OCI-LY3 (cell line): ENCODE results near the gene FBH1.

Source experiments
- H2AFZ ChIP-seq: fragments of 200-600, 300-600 bp; shearing (Covaris generic); 2 replicates; pipeline ENCODE4 v1.6.0; 2014; ENCODE audit warnings: antibody characterized with exemption, low read depth, low read length
- H3K27ac ChIP-seq: fragments of 200-600, 300-600 bp; sonication (generic); 2 replicates; pipeline ENCODE4 v1.5.1; 2014; ENCODE audit warnings: mild to moderate bottlenecking, low read length, moderate library complexity, mixed read lengths
- H3K27me3 ChIP-seq: fragments of 200-600, 300-600 bp; sonication (generic); 2 replicates; pipeline ENCODE4 v1.6.1; 2014; ENCODE audit warnings: low read depth, low read length, mixed read lengths
- H3K36me3 ChIP-seq: fragments of 200-600, 300-600 bp; sonication (generic); replicated peaks from 2 replicates; pipeline ENCODE3; 2014; ENCODE audit warnings: low read depth, low read length, mixed read lengths
- H3K4me1 ChIP-seq: fragments of 300-600, 200-600 bp; sonication (generic); 2 replicates; pipeline ENCODE4 v1.6.1; 2014; ENCODE audit warnings: low read length, mixed read lengths
- H3K4me2 ChIP-seq: fragments of 200-600, 300-600 bp; sonication (generic); 2 replicates; pipeline ENCODE4 v1.6.1; 2014; ENCODE audit warnings: low read length, mixed read lengths
- H3K4me3 ChIP-seq: fragments of 300-600, 200-600 bp; sonication (generic); 2 replicates; pipeline ENCODE4 v1.5.1; 2014; ENCODE audit warnings: antibody characterized with exemption, mild to moderate bottlenecking, low read length, moderate library complexity
- H3K79me2 ChIP-seq: fragments of 300-600, 200-600 bp; shearing (Covaris generic); 2 replicates; pipeline ENCODE4 v1.6.1; 2014; ENCODE audit warnings: mild to moderate bottlenecking, low read length, mixed read lengths
- H3K9ac ChIP-seq: fragments of 300-600, 200-600 bp; shearing (Covaris generic); 2 replicates; pipeline ENCODE4 v1.6.0; 2014; ENCODE audit warnings: mild to moderate bottlenecking, low read length, moderate library complexity
- H3K9me3 ChIP-seq: fragments of 200-600, 300-600 bp; shearing (Covaris generic); 2 replicates; pipeline ENCODE4 v1.6.1; 2014; ENCODE audit warnings: low read length, mixed read lengths; ENCODE audit not compliant: insufficient read depth
- H4K20me1 ChIP-seq: fragments of 200-600, 300-600 bp; sonication (generic); 2 replicates; pipeline ENCODE4 v1.6.1; 2016; ENCODE audit warnings: low read length, mixed read lengths; ENCODE audit not compliant: insufficient read depth
- EZH2phosphoT487 ChIP-seq: fragments of 200-600 bp; shearing (Covaris generic); IDR thresholded peaks from 2 replicates; pipeline ENCODE4 v1.6.1; 2018; ENCODE audit warnings: antibody characterized with exemption, mixed run types, low read depth
- TF ChIP-seq, protein P1 (sequence below): fragments of 200-600, 300-600 bp; sonication (generic); IDR thresholded peaks from 2 replicates; pipeline ENCODE4 v1.5.1; 2014; ENCODE audit warnings: antibody characterized with exemption, low read length, low read depth

Gene FBH1

DNA sequence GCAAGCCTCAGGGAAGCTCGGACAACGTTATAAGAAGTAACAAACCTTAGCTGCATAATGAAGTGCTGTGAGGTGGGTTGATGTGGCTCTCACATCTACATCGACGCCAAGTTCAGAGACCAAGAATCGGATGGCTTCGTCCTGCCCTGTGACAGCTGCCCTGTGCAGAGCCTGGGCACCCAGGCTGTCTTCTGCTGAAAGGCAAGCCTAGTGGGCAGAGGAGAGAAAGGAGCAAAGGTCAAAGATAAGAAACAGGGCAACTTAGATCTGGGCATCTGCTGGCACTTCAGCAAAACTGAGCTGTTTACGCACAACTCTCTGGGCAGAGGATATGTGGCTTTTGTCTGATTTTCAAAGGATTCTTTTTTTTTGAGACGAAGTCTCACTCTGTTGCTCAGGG, 7.1 kb upstream of the FBH1 start:
- Histone ChIP-seq H4K20me1 (no peaks in the 10 kb centered on the region), H3K36me3 (peaks cover 8% of the 10 kb centered on the region), H3K9ac (no peak overlapping the region), H3K79me2 (peaks cover 1% of the 10 kb centered on the region), H3K27me3 (no peaks in the 10 kb centered on the region), H2AFZ (no peak overlapping the region), H3K4me2 (no peak overlapping the region), H3K4me3 (no peak overlapping the region), H3K9me3 (no peaks in the 10 kb centered on the region), H3K4me1 (no peaks in the 10 kb centered on the region), H3K27ac (no peak overlapping the region)
- no peak for TF ChIP-seq EZH2phosphoT487
- TF ChIP-seq, protein P1, sequence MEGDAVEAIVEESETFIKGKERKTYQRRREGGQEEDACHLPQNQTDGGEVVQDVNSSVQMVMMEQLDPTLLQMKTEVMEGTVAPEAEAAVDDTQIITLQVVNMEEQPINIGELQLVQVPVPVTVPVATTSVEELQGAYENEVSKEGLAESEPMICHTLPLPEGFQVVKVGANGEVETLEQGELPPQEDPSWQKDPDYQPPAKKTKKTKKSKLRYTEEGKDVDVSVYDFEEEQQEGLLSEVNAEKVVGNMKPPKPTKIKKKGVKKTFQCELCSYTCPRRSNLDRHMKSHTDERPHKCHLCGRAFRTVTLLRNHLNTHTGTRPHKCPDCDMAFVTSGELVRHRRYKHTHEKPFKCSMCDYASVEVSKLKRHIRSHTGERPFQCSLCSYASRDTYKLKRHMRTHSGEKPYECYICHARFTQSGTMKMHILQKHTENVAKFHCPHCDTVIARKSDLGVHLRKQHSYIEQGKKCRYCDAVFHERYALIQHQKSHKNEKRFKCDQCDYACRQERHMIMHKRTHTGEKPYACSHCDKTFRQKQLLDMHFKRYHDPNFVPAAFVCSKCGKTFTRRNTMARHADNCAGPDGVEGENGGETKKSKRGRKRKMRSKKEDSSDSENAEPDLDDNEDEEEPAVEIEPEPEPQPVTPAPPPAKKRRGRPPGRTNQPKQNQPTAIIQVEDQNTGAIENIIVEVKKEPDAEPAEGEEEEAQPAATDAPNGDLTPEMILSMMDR, result no peak

DNA sequence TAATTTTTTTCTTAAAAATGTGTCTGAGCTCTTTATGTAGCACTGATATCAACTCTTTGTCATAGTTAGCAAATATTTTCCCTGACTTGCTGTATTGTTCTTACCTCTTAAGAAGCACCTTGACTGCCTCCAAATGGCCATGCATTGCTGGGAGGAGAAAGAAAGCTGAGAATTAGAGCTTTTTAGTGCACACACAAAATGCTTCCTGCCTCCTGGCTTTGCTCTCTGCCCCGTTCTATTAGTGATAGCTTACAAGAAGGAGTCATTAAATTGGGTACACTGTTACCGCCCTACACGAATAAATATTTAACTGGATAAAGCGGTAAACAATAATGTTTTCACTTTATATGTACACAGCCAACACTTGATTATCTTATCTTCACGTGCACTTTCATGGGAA, 4.4 kb upstream of the FBH1 start:
- H4K20me1 ChIP-seq, result peaks cover under 1% of the 10 kb centered on the region; the same call in 1 of the 2 replicates
- no peak overlapping the region for H3K4me3 ChIP-seq
- H3K4me1 ChIP-seq, result peaks cover 5% of the 10 kb centered on the region
- no peak overlapping the region for H3K9ac ChIP-seq
- H3K4me2 ChIP-seq, result no peak overlapping the region
- H3K9me3 ChIP-seq, result no peaks in the 10 kb centered on the region
- peaks cover 6% of the 10 kb centered on the region for H3K36me3 ChIP-seq
- no peaks in the 10 kb centered on the region for H3K27me3 ChIP-seq
- no peak overlapping the region for H2AFZ ChIP-seq
- H3K79me2 ChIP-seq, result peaks cover 22% of the 10 kb centered on the region
- H3K27ac ChIP-seq, result no peak overlapping the region
- TF ChIP-seq, protein P1, result no peak
- no peak for TF ChIP-seq EZH2phosphoT487

DNA sequence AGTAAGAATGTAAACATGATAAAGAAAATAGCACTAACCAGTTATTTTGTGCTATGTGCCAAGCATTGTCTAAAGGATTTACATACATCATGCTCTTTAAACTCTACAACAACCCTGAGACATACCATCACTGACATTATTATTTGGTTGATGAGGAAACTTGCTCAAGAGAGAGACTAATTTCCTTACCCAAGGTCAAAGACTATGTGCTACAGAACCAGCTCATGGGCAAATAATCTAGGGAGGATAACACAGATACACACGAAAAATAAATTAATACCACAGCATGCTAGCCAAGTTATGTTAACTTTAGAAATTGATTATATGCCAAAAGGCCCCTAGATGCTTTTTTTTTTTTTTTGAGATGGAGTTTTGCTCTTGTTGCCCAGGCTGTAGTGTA, 3.0 kb upstream of the FBH1 start:
- H3K36me3 ChIP-seq, result peaks cover 6% of the 10 kb centered on the region
- H3K4me2 ChIP-seq, result no peak overlapping the region
- H3K9ac ChIP-seq, result no peak overlapping the region
- H3K27me3 ChIP-seq, result no peaks in the 10 kb centered on the region
- H3K9me3 ChIP-seq, result no peaks in the 10 kb centered on the region
- no peak overlapping the region for H2AFZ ChIP-seq
- H3K79me2 ChIP-seq, result peaks cover 36% of the 10 kb centered on the region
- no peak overlapping the region for H3K27ac ChIP-seq
- peaks cover 4% of the 10 kb centered on the region; the same call in 1 of the 2 replicates for H4K20me1 ChIP-seq
- TF ChIP-seq, protein P1, result no peak
- TF ChIP-seq EZH2phosphoT487, result no peak
- H3K4me1 ChIP-seq, result peaks cover 11% of the 10 kb centered on the region
- H3K4me3 ChIP-seq, result no peak overlapping the region

DNA sequence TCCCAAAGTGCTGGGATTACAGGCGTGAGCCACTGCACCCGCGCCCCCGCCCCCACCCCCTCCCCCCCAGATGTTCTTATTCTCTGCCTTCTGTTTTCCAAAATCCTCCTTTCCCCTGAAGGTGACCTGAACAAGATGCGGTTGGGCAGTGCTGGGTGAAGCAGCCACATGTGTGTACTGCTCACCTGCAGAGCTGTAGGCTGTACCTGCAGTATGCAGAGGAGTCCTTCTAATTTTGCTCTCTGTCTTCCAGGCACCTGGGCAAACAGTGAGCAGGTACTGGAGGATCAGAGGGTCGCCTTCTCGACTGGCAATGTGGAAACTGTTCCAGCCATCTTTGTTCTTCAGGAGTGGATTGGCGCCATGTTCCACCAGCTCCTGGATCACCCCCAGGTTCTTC, 2.4 kb upstream of the FBH1 start:
- Histone ChIP-seq H3K79me2 (peaks cover 42% of the 10 kb centered on the region), H3K4me2 (no peak overlapping the region), H3K4me1 (peaks cover 11% of the 10 kb centered on the region), H3K9ac (no peak overlapping the region), H3K4me3 (no peak overlapping the region), H3K36me3 (peaks cover 9% of the 10 kb centered on the region), H3K27ac (no peak overlapping the region), H4K20me1 (peaks cover 4% of the 10 kb centered on the region; the same call in 1 of the 2 replicates), H2AFZ (no peak overlapping the region), H3K9me3 (no peaks in the 10 kb centered on the region), H3K27me3 (no peaks in the 10 kb centered on the region)
- TF ChIP-seq EZH2phosphoT487, result no peak
- TF ChIP-seq, protein P1, result no peak
